Measurements from ENCODE around the gene SHROOM4.
A peak's percentile ranks its signal among the peaks of the same experiment; 100 is the strongest.

Gene SHROOM4

GRCh38 chrX:50818986-50819385 is 5.0 kb upstream of the SHROOM4 start:
- TF ChIP-seq CTCF (IDR thresholded peaks at IDR 0.05; ENCODE audit: low read depth, low read length, missing control alignments) = no peak
- Histone ChIP-seq H3K27ac (no peak overlapping the region), H3K27me3 (replicated peaks) (no peaks in the 10 kb centered on the region), H3K4me3 (ENCODE audit: low read depth, low read length) (no peak overlapping the region), H3K36me3 (replicated peaks) (no peaks in the 10 kb centered on the region)
- DNase-seq = no peak
- in situ Hi-C loops (cut with HindIII; ENCODE audit: low pct_ligation_motif_present, low sequenced_read_pairs) = no loop called here

- Histone ChIP-seq H3K36me3 (replicated peaks) (no peaks in the 10 kb centered on the region), H3K27me3 (replicated peaks) (no peaks in the 10 kb centered on the region), H3K27ac (peak overlapping the region; percentile 62), H3K4me3 (ENCODE audit: low read depth, low read length) (no peak overlapping the region)
- TF ChIP-seq CTCF (IDR thresholded peaks at IDR 0.05; ENCODE audit: low read depth, low read length, missing control alignments) = no peak
- DNase-seq = no peak
- in situ Hi-C loops (cut with HindIII; ENCODE audit: low pct_ligation_motif_present, low sequenced_read_pairs) = no loop called here
These were observed 1.1 kb upstream of the SHROOM4 start for GRCh38 chrX:50815120-50815519.

GRCh38 chrX:50814701-50815100 is 707 bp upstream of the SHROOM4 start:
- Histone ChIP-seq H3K4me3 (ENCODE audit: low read depth, low read length) (no peak overlapping the region), H3K27ac (peak overlapping the region; percentile 62), H3K36me3 (replicated peaks) (no peaks in the 10 kb centered on the region), H3K27me3 (replicated peaks) (no peaks in the 10 kb centered on the region)
- no peak for DNase-seq
- in situ Hi-C loops (cut with HindIII; ENCODE audit: low pct_ligation_motif_present, low sequenced_read_pairs) = no loop called here
- no peak for TF ChIP-seq CTCF (IDR thresholded peaks at IDR 0.05; ENCODE audit: low read depth, low read length, missing control alignments)

- H3K27ac ChIP-seq = no peak overlapping the region
- peak; percentile 12 for DNase-seq
- peak overlapping the region; percentile 63 for H3K4me3 ChIP-seq (ENCODE audit: low read depth, low read length)
- in situ Hi-C loops (cut with HindIII; ENCODE audit: low pct_ligation_motif_present, low sequenced_read_pairs) = no loop called here
- H3K36me3 ChIP-seq (replicated peaks) = no peaks in the 10 kb centered on the region
- TF ChIP-seq CTCF (IDR thresholded peaks at IDR 0.05; ENCODE audit: low read depth, low read length, missing control alignments) = no peak
- no peaks in the 10 kb centered on the region for H3K27me3 ChIP-seq (replicated peaks)
These were observed 775 bp downstream of the SHROOM4 start for GRCh38 chrX:50812995-50813842.

- TF ChIP-seq CTCF (IDR thresholded peaks at IDR 0.05; ENCODE audit: low read depth, low read length, missing control alignments) = no peak
- in situ Hi-C loops (cut with HindIII; ENCODE audit: low pct_ligation_motif_present, low sequenced_read_pairs) = no loop called here
- DNase-seq = no peak
These were observed 8.7 kb downstream of the SHROOM4 start for GRCh38 chrX:50805276-50805675.

GRCh38 chrX:50801135-50801534 is 12.9 kb downstream of the SHROOM4 start:
- in situ Hi-C loops (cut with HindIII; ENCODE audit: low pct_ligation_motif_present, low sequenced_read_pairs) = no loop called here
- no peak for DNase-seq

More at GRCh38 chrX:50805276-50805675, 8.7 kb downstream of the SHROOM4 start:
- Histone ChIP-seq H3K4me3 (ENCODE audit: low read depth, low read length) (no peak overlapping the region), H3K27me3 (replicated peaks) (no peaks in the 10 kb centered on the region), H3K27ac (no peak overlapping the region), H3K36me3 (replicated peaks) (no peaks in the 10 kb centered on the region)

More at GRCh38 chrX:50801135-50801534, 12.9 kb downstream of the SHROOM4 start:
- Histone ChIP-seq H3K27me3 (replicated peaks) (no peaks in the 10 kb centered on the region), H3K36me3 (replicated peaks) (no peaks in the 10 kb centered on the region), H3K4me3 (ENCODE audit: low read depth, low read length) (no peak overlapping the region), H3K27ac (no peak overlapping the region)
- no peak for TF ChIP-seq CTCF (IDR thresholded peaks at IDR 0.05; ENCODE audit: low read depth, low read length, missing control alignments)
